GM19463 (cell line): ENCODE data around the gene FAM174C.
A peak's percentile ranks its signal among the peaks of the same experiment; 100 is the strongest.

Experiments
- ATAC-seq: cut with Tn5 transposase; IDR thresholded peaks from one replicate; pipeline ENCODE4 v1.9.1; 2021; ENCODE audit warnings: mild to moderate bottlenecking, moderate library complexity; ENCODE audit not compliant: unreplicated experiment

FAM174C gene

GRCh38 chr19:1249990-1250436 is 25.3 kb upstream of the FAM174C start:
- ATAC-seq: no peak

- no peak for ATAC-seq
These were observed 24.7 kb upstream of the FAM174C start for GRCh38 chr19:1250437-1251260.

- ATAC-seq: no peak
These were observed 23.8 kb upstream of the FAM174C start for GRCh38 chr19:1251330-1252220.

GRCh38 chr19:1252221-1252820 is 23.0 kb upstream of the FAM174C start:
- no peak for ATAC-seq

- no peak for ATAC-seq
These were observed 22.4 kb upstream of the FAM174C start for GRCh38 chr19:1252821-1253513.

GRCh38 chr19:1253514-1254080 is 21.7 kb upstream of the FAM174C start:
- no peak for ATAC-seq

GRCh38 chr19:1254081-1254527 is 21.2 kb upstream of the FAM174C start:
- no peak for ATAC-seq

- no peak for ATAC-seq
These were observed 20.7 kb upstream of the FAM174C start for GRCh38 chr19:1254530-1255185.

GRCh38 chr19:1255186-1256161 is 19.9 kb upstream of the FAM174C start:
- ATAC-seq: no peak

- no peak for ATAC-seq
These were observed 18.5 kb upstream of the FAM174C start for GRCh38 chr19:1256646-1257474.

GRCh38 chr19:1257475-1258162 is 17.7 kb upstream of the FAM174C start:
- no peak for ATAC-seq

- no peak for ATAC-seq
These were observed 17.2 kb upstream of the FAM174C start for GRCh38 chr19:1258163-1258492.

GRCh38 chr19:1258707-1259205 is 16.6 kb upstream of the FAM174C start:
- no peak for ATAC-seq

GRCh38 chr19:1259206-1259875 is 16.0 kb upstream of the FAM174C start:
- ATAC-seq: peak; percentile 24

GRCh38 chr19:1259876-1260748 is 15.2 kb upstream of the FAM174C start:
- ATAC-seq: no peak
